ENCODE measurements around the gene SLC7A6OS. TPM values are rescaled to one million over a fixed set of nuclear protein-coding genes. Genes with fewer than 3 reads are reported as not detected.

Gene SLC7A6OS
- total RNA-seq, 1 experiment from 2014 or later: 16.0 TPM

GRCh38 chr16:68259007-68259825 is 51.5 kb downstream of the SLC7A6OS start:
- CTCF ChIA-PET: no interaction called here
- no peak overlapping the region for H3K27ac ChIP-seq (ENCODE audit: low read length)

More at GRCh38 chr16:68259007-68259825, 51.5 kb downstream of the SLC7A6OS start:
- intact Hi-C loops (cut with micrococcal nuclease; ENCODE audit: unreplicated experiment): no loop called here
- BruUV-seq (replicated peaks): no TSS peak
- DNase-seq (ENCODE audit: low read depth, low spot score) (no peak), ATAC-seq (no peak)
- TF ChIP-seq CTCF (IDR thresholded peaks at IDR 0.05) (no peak), TCF7L2 (IDR thresholded peaks at IDR 0.05; ENCODE audit: low read depth, low read length) (no peak), REST (IDR thresholded peaks at IDR 0.05; ENCODE audit: insufficient read depth in 1 of 2, low read depth in 2 of 2, low read length in 1 of 2) (no peak), SIN3A (IDR thresholded peaks at IDR 0.05; ENCODE audit: borderline replicate concordance, insufficient read depth, low read depth, low read length) (no peak), POLR2AphosphoS5 (IDR thresholded peaks at IDR 0.05; ENCODE audit: low read depth, low read length) (no peak)
- Histone ChIP-seq H3K36me3 (ENCODE audit: control insufficient read depth, insufficient read depth, low read length) (no peaks in the 10 kb centered on the region), H3K27me3 (ENCODE audit: control insufficient read depth, insufficient read depth, low read length) (no peaks in the 10 kb centered on the region), H3K9me3 (ENCODE audit: control insufficient read depth, insufficient read depth, low read depth, low read length) (no peaks in the 10 kb centered on the region), H3K4me1 (ENCODE audit: control insufficient read depth, insufficient read depth, low read length) (no peaks in the 10 kb centered on the region; the same call in 1 of the 2 replicates), H3K4me3 (ENCODE audit: low read depth in 2 of 2, low read length in 2 of 2) (no peak overlapping the region)
- in situ Hi-C loops (cut with HindIII; ENCODE audit: low pct_unique_long_range_greater_than_20kb, low sequenced_read_pairs): no loop called here
- POLR2A ChIA-PET: interaction anchor here (0.6 kb wide), 1 partner anchor 10 kb away, joined by 3 read pairs; no protein-coding TSS in a partner anchor
